ENCODE measurements around the gene ACOXL.
A peak's percentile ranks its signal among the peaks of the same experiment; 100 is the strongest.

ACOXL gene

GRCh38 chr2:111119822-111120252 is 387.5 kb downstream of the ACOXL start:
- Histone ChIP-seq H3K4me1 (ENCODE audit: control insufficient read depth in 1 of 2, insufficient read depth in 2 of 2, low read length in 2 of 2) (peaks cover 37 to 51% of the 10 kb centered on the region in 2 donors), H3K4me3 (ENCODE audit: low read depth in 1 of 2, low read length in 2 of 2) (peak overlapping the region; percentile 65 to 75), H3K9ac (ENCODE audit: low read depth in 1 of 2, low read length in 2 of 2) (peak overlapping the region; percentile 59 to 60), H3K9me3 (ENCODE audit: control insufficient read depth in 1 of 2, low read length in 2 of 2) (no peaks in the 10 kb centered on the region), H3K27ac (ENCODE audit: low read depth, low read length) (no peak overlapping the region), H3K36me3 (ENCODE audit: control insufficient read depth in 1 of 2, insufficient read depth in 2 of 2, low read length in 2 of 2) (peaks cover 0 to 5% of the 10 kb centered on the region in 2 donors), H3K27me3 (ENCODE audit: control insufficient read depth in 1 of 2, insufficient read depth in 2 of 2, low read length in 2 of 2) (peaks cover 32 to 45% of the 10 kb centered on the region in 2 donors)

GRCh38 chr2:111120253-111121027 is 388.1 kb downstream of the ACOXL start, which contains the start of gene BCL2L11:
BCL2L11 (plus strand) TSS chr2:111120914; CDS start chr2:111123746, 2,832 bp downstream.
- Histone ChIP-seq H3K27me3 (ENCODE audit: control insufficient read depth in 1 of 2, insufficient read depth in 2 of 2, low read length in 2 of 2) (peaks cover 31 to 43% of the 10 kb centered on the region in 2 donors), H3K9ac (ENCODE audit: low read depth in 1 of 2, low read length in 2 of 2) (peak within 1 kb of the TSS; percentile 71 to 90)

GRCh38 chr2:111121028-111121827 is 388.9 kb downstream of the ACOXL start:
- Histone ChIP-seq H3K27ac (ENCODE audit: low read depth, low read length) (peak overlapping the region; percentile 77), H3K27me3 (ENCODE audit: control insufficient read depth in 1 of 2, insufficient read depth in 2 of 2, low read length in 2 of 2) (peaks cover 31 to 37% of the 10 kb centered on the region in 2 donors), H3K4me1 (ENCODE audit: control insufficient read depth in 1 of 2, insufficient read depth in 2 of 2, low read length in 2 of 2) (peaks cover 37 to 51% of the 10 kb centered on the region in 2 donors), H3K4me3 (ENCODE audit: low read depth in 1 of 2, low read length in 2 of 2) (peak overlapping the region; percentile 86 to 88), H3K36me3 (ENCODE audit: control insufficient read depth in 1 of 2, insufficient read depth in 2 of 2, low read length in 2 of 2) (peaks cover 7 to 10% of the 10 kb centered on the region in 2 donors), H3K9me3 (ENCODE audit: control insufficient read depth in 1 of 2, low read length in 2 of 2) (no peaks in the 10 kb centered on the region), H3K9ac (ENCODE audit: low read depth in 1 of 2, low read length in 2 of 2) (peak overlapping the region; percentile 71 to 90)

More at GRCh38 chr2:111120253-111121027, 388.1 kb downstream of the ACOXL start, which contains the start of gene BCL2L11:
- Histone ChIP-seq H3K4me1 (ENCODE audit: control insufficient read depth in 1 of 2, insufficient read depth in 2 of 2, low read length in 2 of 2) (peaks cover 37 to 51% of the 10 kb centered on the region in 2 donors), H3K36me3 (ENCODE audit: control insufficient read depth in 1 of 2, insufficient read depth in 2 of 2, low read length in 2 of 2) (peaks cover under 1 to 10% of the 10 kb centered on the region in 2 donors), H3K27ac (ENCODE audit: low read depth, low read length) (peak within 1 kb of the TSS; percentile 77), H3K9me3 (ENCODE audit: control insufficient read depth in 1 of 2, low read length in 2 of 2) (no peaks in the 10 kb centered on the region), H3K4me3 (ENCODE audit: low read depth in 1 of 2, low read length in 2 of 2) (peak within 1 kb of the TSS; percentile 86 to 88)

- Histone ChIP-seq H3K36me3 (ENCODE audit: control insufficient read depth in 1 of 2, insufficient read depth in 2 of 2, low read length in 2 of 2) (peaks cover 7 to 10% of the 10 kb centered on the region in 2 donors), H3K4me3 (ENCODE audit: low read depth in 1 of 2, low read length in 2 of 2) (peak overlapping the region; percentile 86 to 88), H3K27ac (ENCODE audit: low read depth, low read length) (peak overlapping the region; percentile 81), H3K9me3 (ENCODE audit: control insufficient read depth in 1 of 2, low read length in 2 of 2) (no peaks in the 10 kb centered on the region), H3K27me3 (ENCODE audit: control insufficient read depth in 1 of 2, insufficient read depth in 2 of 2, low read length in 2 of 2) (peaks cover 31% of the 10 kb centered on the region in 2 donors), H3K4me1 (ENCODE audit: control insufficient read depth in 1 of 2, insufficient read depth in 2 of 2, low read length in 2 of 2) (peaks cover 32 to 46% of the 10 kb centered on the region in 2 donors), H3K9ac (ENCODE audit: low read depth in 1 of 2, low read length in 2 of 2) (peak overlapping the region; percentile 71 to 90)
These were observed 389.7 kb downstream of the ACOXL start for GRCh38 chr2:111121828-111122630.

GRCh38 chr2:111122631-111123421 is 390.5 kb downstream of the ACOXL start:
- peak overlapping the region; percentile 72 to 79 for H3K9ac ChIP-seq (ENCODE audit: low read depth in 1 of 2, low read length in 2 of 2)
- peak overlapping the region; percentile 57 for H3K27ac ChIP-seq (ENCODE audit: low read depth, low read length)
- peaks cover 7 to 14% of the 10 kb centered on the region in 2 donors for H3K36me3 ChIP-seq (ENCODE audit: control insufficient read depth in 1 of 2, insufficient read depth in 2 of 2, low read length in 2 of 2)
- no peaks in the 10 kb centered on the region for H3K9me3 ChIP-seq (ENCODE audit: control insufficient read depth in 1 of 2, low read length in 2 of 2)
- peaks cover 23 to 24% of the 10 kb centered on the region in 2 donors for H3K27me3 ChIP-seq (ENCODE audit: control insufficient read depth in 1 of 2, insufficient read depth in 2 of 2, low read length in 2 of 2)
- H3K4me3 ChIP-seq (ENCODE audit: low read depth in 1 of 2, low read length in 2 of 2) = peak overlapping the region; percentile 84
- peaks cover 28 to 39% of the 10 kb centered on the region in 2 donors for H3K4me1 ChIP-seq (ENCODE audit: control insufficient read depth in 1 of 2, insufficient read depth in 2 of 2, low read length in 2 of 2)

GRCh38 chr2:111123751-111124150 is 391.4 kb downstream of the ACOXL start:
- no peak overlapping the region for H3K9ac ChIP-seq (ENCODE audit: low read depth in 1 of 2, low read length in 2 of 2)
- peak overlapping the region in 1 of 2 donors; percentile 84 for H3K4me3 ChIP-seq (ENCODE audit: low read depth in 1 of 2, low read length in 2 of 2)
- H3K36me3 ChIP-seq (ENCODE audit: control insufficient read depth in 1 of 2, insufficient read depth in 2 of 2, low read length in 2 of 2) = peaks cover 7 to 14% of the 10 kb centered on the region in 2 donors
- H3K4me1 ChIP-seq (ENCODE audit: control insufficient read depth in 1 of 2, insufficient read depth in 2 of 2, low read length in 2 of 2) = peaks cover 19 to 29% of the 10 kb centered on the region in 2 donors
- H3K9me3 ChIP-seq (ENCODE audit: control insufficient read depth in 1 of 2, low read length in 2 of 2) = no peaks in the 10 kb centered on the region
- no peak overlapping the region for H3K27ac ChIP-seq (ENCODE audit: low read depth, low read length)
- H3K27me3 ChIP-seq (ENCODE audit: control insufficient read depth in 1 of 2, insufficient read depth in 2 of 2, low read length in 2 of 2) = peaks cover 14 to 16% of the 10 kb centered on the region in 2 donors

GRCh38 chr2:111126581-111126980 is 394.2 kb downstream of the ACOXL start:
- H3K4me1 ChIP-seq (ENCODE audit: control insufficient read depth in 1 of 2, insufficient read depth in 2 of 2, low read length in 2 of 2) = peaks cover 6 to 10% of the 10 kb centered on the region in 2 donors
- H3K27me3 ChIP-seq (ENCODE audit: control insufficient read depth in 1 of 2, insufficient read depth in 2 of 2, low read length in 2 of 2) = no peaks in the 10 kb centered on the region
- no peak overlapping the region for H3K9ac ChIP-seq (ENCODE audit: low read depth in 1 of 2, low read length in 2 of 2)
- no peaks in the 10 kb centered on the region for H3K9me3 ChIP-seq (ENCODE audit: control insufficient read depth in 1 of 2, low read length in 2 of 2)
- no peak overlapping the region for H3K27ac ChIP-seq (ENCODE audit: low read depth, low read length)
- no peak overlapping the region for H3K4me3 ChIP-seq (ENCODE audit: low read depth in 1 of 2, low read length in 2 of 2)
- peaks cover 7 to 20% of the 10 kb centered on the region in 2 donors for H3K36me3 ChIP-seq (ENCODE audit: control insufficient read depth in 1 of 2, insufficient read depth in 2 of 2, low read length in 2 of 2)

GRCh38 chr2:111127351-111127750 is 395.0 kb downstream of the ACOXL start:
- no peak overlapping the region for H3K27ac ChIP-seq (ENCODE audit: low read depth, low read length)
- H3K4me1 ChIP-seq (ENCODE audit: control insufficient read depth in 1 of 2, insufficient read depth in 2 of 2, low read length in 2 of 2) = peaks cover 4 to 6% of the 10 kb centered on the region in 2 donors
- no peaks in the 10 kb centered on the region for H3K9me3 ChIP-seq (ENCODE audit: control insufficient read depth in 1 of 2, low read length in 2 of 2)
- no peak overlapping the region for H3K4me3 ChIP-seq (ENCODE audit: low read depth in 1 of 2, low read length in 2 of 2)
- H3K36me3 ChIP-seq (ENCODE audit: control insufficient read depth in 1 of 2, insufficient read depth in 2 of 2, low read length in 2 of 2) = peaks cover 7 to 20% of the 10 kb centered on the region in 2 donors
- no peaks in the 10 kb centered on the region for H3K27me3 ChIP-seq (ENCODE audit: control insufficient read depth in 1 of 2, insufficient read depth in 2 of 2, low read length in 2 of 2)
- no peak overlapping the region for H3K9ac ChIP-seq (ENCODE audit: low read depth in 1 of 2, low read length in 2 of 2)

- Histone ChIP-seq H3K9me3 (ENCODE audit: control insufficient read depth in 1 of 2, low read length in 2 of 2) (no peaks in the 10 kb centered on the region), H3K9ac (ENCODE audit: low read depth in 1 of 2, low read length in 2 of 2) (no peak overlapping the region), H3K4me1 (ENCODE audit: control insufficient read depth in 1 of 2, insufficient read depth in 2 of 2, low read length in 2 of 2) (peaks cover 4 to 6% of the 10 kb centered on the region in 2 donors), H3K27me3 (ENCODE audit: control insufficient read depth in 1 of 2, insufficient read depth in 2 of 2, low read length in 2 of 2) (no peaks in the 10 kb centered on the region), H3K4me3 (ENCODE audit: low read depth in 1 of 2, low read length in 2 of 2) (no peak overlapping the region), H3K36me3 (ENCODE audit: control insufficient read depth in 1 of 2, insufficient read depth in 2 of 2, low read length in 2 of 2) (peaks cover 7 to 20% of the 10 kb centered on the region in 2 donors), H3K27ac (ENCODE audit: low read depth, low read length) (no peak overlapping the region)
These were observed 395.7 kb downstream of the ACOXL start for GRCh38 chr2:111128096-111128495.

All from duodenal mucosa (tissue), 2 donors.